ENCODE data around the gene STARD10.

DNA sequence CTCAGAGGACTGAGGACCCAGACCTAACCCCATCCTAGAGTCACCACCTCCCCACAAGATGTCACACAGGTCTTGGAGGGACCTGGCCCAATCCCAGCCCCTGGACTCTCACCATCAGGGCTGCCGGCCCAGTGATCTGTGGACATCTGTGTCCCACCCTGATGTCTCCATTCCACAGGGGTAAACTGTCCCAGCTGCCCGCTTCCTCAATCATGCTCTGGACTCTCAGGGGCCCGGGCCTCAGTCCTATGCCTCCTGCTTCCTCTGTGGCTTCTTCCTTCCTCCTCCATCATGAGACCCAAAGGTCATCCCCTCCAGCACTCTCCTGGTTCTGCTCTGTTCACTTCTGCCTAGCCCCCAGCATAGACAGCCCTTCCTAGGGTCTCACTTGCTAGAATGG is 73.8 kb downstream of the STARD10 start:
- TF ChIP-seq, protein P1, sequence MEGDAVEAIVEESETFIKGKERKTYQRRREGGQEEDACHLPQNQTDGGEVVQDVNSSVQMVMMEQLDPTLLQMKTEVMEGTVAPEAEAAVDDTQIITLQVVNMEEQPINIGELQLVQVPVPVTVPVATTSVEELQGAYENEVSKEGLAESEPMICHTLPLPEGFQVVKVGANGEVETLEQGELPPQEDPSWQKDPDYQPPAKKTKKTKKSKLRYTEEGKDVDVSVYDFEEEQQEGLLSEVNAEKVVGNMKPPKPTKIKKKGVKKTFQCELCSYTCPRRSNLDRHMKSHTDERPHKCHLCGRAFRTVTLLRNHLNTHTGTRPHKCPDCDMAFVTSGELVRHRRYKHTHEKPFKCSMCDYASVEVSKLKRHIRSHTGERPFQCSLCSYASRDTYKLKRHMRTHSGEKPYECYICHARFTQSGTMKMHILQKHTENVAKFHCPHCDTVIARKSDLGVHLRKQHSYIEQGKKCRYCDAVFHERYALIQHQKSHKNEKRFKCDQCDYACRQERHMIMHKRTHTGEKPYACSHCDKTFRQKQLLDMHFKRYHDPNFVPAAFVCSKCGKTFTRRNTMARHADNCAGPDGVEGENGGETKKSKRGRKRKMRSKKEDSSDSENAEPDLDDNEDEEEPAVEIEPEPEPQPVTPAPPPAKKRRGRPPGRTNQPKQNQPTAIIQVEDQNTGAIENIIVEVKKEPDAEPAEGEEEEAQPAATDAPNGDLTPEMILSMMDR (IDR thresholded peaks at IDR 0.05) = no peak
- TF ChIP-seq POLR2A (IDR thresholded peaks at IDR 0.05) = no peak

All from heart left ventricle (tissue), 13 donors.